ENCODE measurements around the gene SLC7A7. TPM values are rescaled to one million over a fixed set of nuclear protein-coding genes. Genes with fewer than 3 reads are reported as not detected.

The SLC7A7 gene
- total RNA-seq, 1 experiment from 2014 or later: 3.1 TPM

DNA sequence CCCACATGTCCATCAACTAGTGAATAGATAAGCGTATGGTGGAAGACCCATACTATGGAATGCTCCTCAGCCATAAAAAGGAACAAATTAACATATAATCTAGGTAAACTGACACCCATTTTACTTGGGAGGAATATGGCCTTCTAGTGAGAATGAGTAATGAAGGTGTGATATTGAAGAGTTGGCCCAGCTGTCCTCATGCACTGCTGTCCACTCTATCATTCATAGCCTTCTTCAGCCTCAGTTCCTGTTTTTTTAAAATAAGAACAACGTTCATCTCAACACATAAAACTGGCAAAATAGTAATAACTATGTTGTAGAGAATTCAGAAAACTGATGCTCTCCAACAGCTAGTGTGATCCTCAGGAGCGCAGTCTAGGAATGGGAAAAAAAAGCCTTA, 75.2 kb downstream of the SLC7A7 start:
- H2BK5ac ChIP-seq (ENCODE audit: insufficient read length, low read length): no peak overlapping the region
- no peaks in the 10 kb centered on the region for H3K79me1 ChIP-seq (ENCODE audit: insufficient read depth, low read depth, low read length, poor library complexity, severe bottlenecking)
- H3K27me3 ChIP-seq (ENCODE audit: insufficient read depth, low read length): no peaks in the 10 kb centered on the region
- H2BK20ac ChIP-seq (ENCODE audit: low read depth, low read length, poor library complexity, severe bottlenecking): no peak overlapping the region
- Mint-ChIP-seq H3K9me3 (peaks cover 3 to 7% of the 10 kb centered on the region in 2 experiments), H3K4me1 (no peaks in the 10 kb centered on the region), H3K27me3 (ENCODE audit: low read depth) (peaks cover 5% of the 10 kb centered on the region), H3K36me3 (ENCODE audit: insufficient read depth in 1 of 3, low read depth in 3 of 3) (no peaks in the 10 kb centered on the region; a peak in 1 of 7 replicates), H3K4me3 (no peak overlapping the region), H3K27ac (no peak overlapping the region)
- no peak overlapping the region for H4K5ac ChIP-seq (ENCODE audit: insufficient read length, low read depth, low read length)
- H2BK12ac ChIP-seq (ENCODE audit: insufficient read length, low read depth, low read length): no peak overlapping the region
- no peak overlapping the region for H3K27ac ChIP-seq (ENCODE audit: insufficient read length, low read depth, low read length)
- H3K14ac ChIP-seq (ENCODE audit: insufficient read depth, low read length): no peak overlapping the region
- no peaks in the 10 kb centered on the region for H4K20me1 ChIP-seq (ENCODE audit: control insufficient read depth, insufficient read depth, insufficient read length)
- H3K9me3 ChIP-seq (ENCODE audit: control insufficient read depth, low read depth, low read length): no peaks in the 10 kb centered on the region
- H2BK120ac ChIP-seq (ENCODE audit: low read depth, low read length, poor library complexity, severe bottlenecking): no peak overlapping the region
- H3K9ac ChIP-seq (ENCODE audit: extremely low read depth, insufficient read length, low read length): no peak overlapping the region
- no peaks in the 10 kb centered on the region for H3K4me1 ChIP-seq (ENCODE audit: insufficient read depth, low read length)
- H4K8ac ChIP-seq (replicated peaks; ENCODE audit: insufficient read length, low read depth, low read length): no peak overlapping the region
- H4K91ac ChIP-seq (ENCODE audit: insufficient read length, low read depth, low read length): no peak overlapping the region
- H3K4me2 ChIP-seq (ENCODE audit: insufficient read depth, insufficient read length, low read length): no peak overlapping the region
- no peak overlapping the region for H2BK15ac ChIP-seq (ENCODE audit: low read depth, low read length)
- no peak overlapping the region for H3K18ac ChIP-seq (ENCODE audit: insufficient read length, low read depth, low read length)
- no peaks in the 10 kb centered on the region for H3K79me2 ChIP-seq (ENCODE audit: insufficient read depth, low read length)
- H3K56ac ChIP-seq (ENCODE audit: insufficient read length, low read depth, low read length): no peak overlapping the region
- H2AK5ac ChIP-seq (ENCODE audit: insufficient read length, low read length): no peak overlapping the region
- H3K23me2 ChIP-seq (ENCODE audit: insufficient read length, low read depth, low read length, poor library complexity, severe bottlenecking): no peaks in the 10 kb centered on the region
- WGBS (ENCODE audit: extremely low coverage, insufficient read length, low lambda C conversion rate): no CpG with 5 or more reads among the region's 3 CpGs
- H3T11ph ChIP-seq (ENCODE audit: low read length): no peak overlapping the region
- no peak for DNase-seq
- no peak overlapping the region for H3K23ac ChIP-seq (ENCODE audit: insufficient read length, low read depth, low read length)
- TF ChIP-seq CTCF (conservative IDR thresholded peaks at IDR 0.05): no peak
- H3K4ac ChIP-seq (ENCODE audit: low read depth, low read length): no peak overlapping the region
- no peak overlapping the region for H2AFZ ChIP-seq (ENCODE audit: low read length)

Data from H9 (cell line).